Measurements from ENCODE around the gene RPL10A. TPM values are rescaled to one million over a fixed set of nuclear protein-coding genes. Genes with fewer than 3 reads are reported as not detected.
"Not testable (repeated sequence)": the region's sequence is repeated elsewhere in the genome, so short reads cannot be mapped to it uniquely, and the experiment has no call there.

The RPL10A gene
- total and polyA plus RNA-seq, 2 of the 8 experiments (the other 6 are each of a cell fraction or from before 2014, with no cell fraction given), result 1,893 to 2,948 TPM

DNA sequence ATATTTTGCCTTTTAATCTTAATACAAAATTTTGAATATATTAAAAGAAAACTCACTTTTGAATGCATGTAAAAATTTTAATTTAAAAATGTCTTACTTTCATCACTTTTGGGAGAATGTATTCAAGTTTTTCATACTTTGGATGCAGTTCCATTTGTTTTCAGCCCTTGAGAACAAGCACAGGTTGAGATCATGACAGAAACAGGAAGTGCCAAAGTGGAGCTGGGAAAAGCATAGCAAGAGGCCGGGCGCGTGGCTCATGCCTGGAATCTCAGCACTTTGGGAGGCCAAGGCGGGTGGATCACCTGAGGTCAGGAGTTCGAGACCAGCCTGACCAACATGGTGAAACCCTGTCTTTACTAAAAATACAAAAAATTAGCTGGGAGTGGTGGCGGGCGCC, 49.8 kb downstream of the RPL10A start:
- CTCF ChIA-PET (ENCODE audit: partially characterized antibody), result interaction anchor here (1.7 to 32.2 kb wide), 2 partner anchors 10 to 28 kb away, joined by 4 to 521 read pairs; no protein-coding TSS in a partner anchor
- H2AFZ ChIP-seq (ENCODE audit: low read length); H2AK5ac ChIP-seq (ENCODE audit: low read depth, low read length); H3K56ac ChIP-seq (replicated peaks; ENCODE audit: insufficient read length, low read depth, low read length); DNase-seq (ENCODE audit: low read depth in 1 of 2, low spot score in 2 of 2); H3K9me3 ChIP-seq (ENCODE audit: insufficient read depth in 2 of 2, low read depth in 1 of 2, low read length in 1 of 2); H3K27ac ChIP-seq (ENCODE audit: low read depth, low read length); H3K36me3 ChIP-seq (ENCODE audit: control insufficient read depth in 2 of 4, insufficient read depth in 4 of 4, low read length in 3 of 4); H2BK20ac ChIP-seq (ENCODE audit: low read length); H3K23me2 ChIP-seq (ENCODE audit: low read depth, low read length); H3K18ac ChIP-seq (ENCODE audit: extremely low read depth, low read length); H3K27me3 ChIP-seq (replicated peaks in 1 of 4; ENCODE audit: control insufficient read depth in 3 of 4, extremely low read depth in 1 of 4, insufficient read depth in 3 of 4, low read length in 3 of 4); H3K23ac ChIP-seq (ENCODE audit: insufficient read length); H2BK12ac ChIP-seq (ENCODE audit: low read depth, low read length); H3K79me1 ChIP-seq (ENCODE audit: low read depth, low read length); H3K79me2 ChIP-seq (ENCODE audit: control insufficient read depth in 1 of 2, insufficient read depth in 2 of 2, low read length in 2 of 2); H3K14ac ChIP-seq (ENCODE audit: insufficient read length); H3K4me2 ChIP-seq (ENCODE audit: insufficient read depth in 1 of 2, low read depth in 2 of 2, low read length in 2 of 2); H4K91ac ChIP-seq (replicated peaks; ENCODE audit: insufficient read length, low read length); H3K4me3 ChIP-seq (ENCODE audit: extremely low read depth in 1 of 4, insufficient read depth in 2 of 4, low read depth in 3 of 4, low read length in 4 of 4); H2BK120ac ChIP-seq (replicated peaks; ENCODE audit: low read depth, low read length); H4K5ac ChIP-seq (ENCODE audit: insufficient read length, low read depth, low read length); H2BK15ac ChIP-seq (ENCODE audit: low read length); H2BK5ac ChIP-seq (ENCODE audit: low read depth, low read length); FAIRE-seq; H3K9ac ChIP-seq (replicated peaks in 1 of 4; ENCODE audit: extremely low read depth in 1 of 4, low read depth in 3 of 4, low read length in 3 of 4); H4K20me1 ChIP-seq (replicated peaks in 1 of 2; ENCODE audit: control insufficient read depth in 1 of 2, insufficient read depth in 2 of 2, low read length in 2 of 2); H4K8ac ChIP-seq (ENCODE audit: extremely low read depth, insufficient read depth, low read length); H3K4ac ChIP-seq (replicated peaks; ENCODE audit: insufficient read length, low read depth, low read length): not testable (repeated sequence)
- peaks cover 0 to 13% (median 8%) of the 10 kb centered on the region in 4 experiments; a peak in 6 of 7 replicates for H3K4me1 ChIP-seq (replicated peaks in 1 of 4; ENCODE audit: control insufficient read depth in 3 of 4, insufficient read depth in 4 of 4, low read length in 3 of 4)
- 91% methylated on average over 7 of the region's 7 CpGs; no CpG with 5 or more reads in 1 of the 2 experiments for WGBS, 2 experiments (ENCODE audit: extremely low coverage in 1 of 2, insufficient coverage in 1 of 2, insufficient read length in 1 of 2, insufficient replicate concordance in 2 of 2, low coverage in 1 of 2, low lambda C conversion rate in 2 of 2, missing lambda C conversion rate in 1 of 2)
- POLR2A ChIA-PET (ENCODE audit: partially characterized antibody), result interaction anchor here (0.8 to 1.8 kb wide), 3 partner anchors 20 to 52 kb away, joined by 3 to 4 read pairs (median 4); partner anchors contain the start of gene RPL10A

Measured in H1 (cell line).